GM19025 (cell line): ENCODE results near the gene KCNG1.

Experiments used
- ATAC-seq: cut with Tn5 transposase; IDR thresholded peaks from one replicate; pipeline ENCODE4 v1.9.1; 2021; ENCODE audit warnings: mild to moderate bottlenecking, low read depth, moderate library complexity; ENCODE audit not compliant: unreplicated experiment

Gene KCNG1

GRCh38 chr20:51036827-51037531 is 14.1 kb upstream of the KCNG1 start:
- ATAC-seq, result no peak

- ATAC-seq, result no peak
Observed at GRCh38 chr20:51036226-51036625, 13.3 kb upstream of the KCNG1 start.

GRCh38 chr20:51034988-51035656 is 12.2 kb upstream of the KCNG1 start:
- no peak for ATAC-seq

- ATAC-seq, result no peak
Observed at GRCh38 chr20:51034476-51034875, 11.6 kb upstream of the KCNG1 start.

DNA sequence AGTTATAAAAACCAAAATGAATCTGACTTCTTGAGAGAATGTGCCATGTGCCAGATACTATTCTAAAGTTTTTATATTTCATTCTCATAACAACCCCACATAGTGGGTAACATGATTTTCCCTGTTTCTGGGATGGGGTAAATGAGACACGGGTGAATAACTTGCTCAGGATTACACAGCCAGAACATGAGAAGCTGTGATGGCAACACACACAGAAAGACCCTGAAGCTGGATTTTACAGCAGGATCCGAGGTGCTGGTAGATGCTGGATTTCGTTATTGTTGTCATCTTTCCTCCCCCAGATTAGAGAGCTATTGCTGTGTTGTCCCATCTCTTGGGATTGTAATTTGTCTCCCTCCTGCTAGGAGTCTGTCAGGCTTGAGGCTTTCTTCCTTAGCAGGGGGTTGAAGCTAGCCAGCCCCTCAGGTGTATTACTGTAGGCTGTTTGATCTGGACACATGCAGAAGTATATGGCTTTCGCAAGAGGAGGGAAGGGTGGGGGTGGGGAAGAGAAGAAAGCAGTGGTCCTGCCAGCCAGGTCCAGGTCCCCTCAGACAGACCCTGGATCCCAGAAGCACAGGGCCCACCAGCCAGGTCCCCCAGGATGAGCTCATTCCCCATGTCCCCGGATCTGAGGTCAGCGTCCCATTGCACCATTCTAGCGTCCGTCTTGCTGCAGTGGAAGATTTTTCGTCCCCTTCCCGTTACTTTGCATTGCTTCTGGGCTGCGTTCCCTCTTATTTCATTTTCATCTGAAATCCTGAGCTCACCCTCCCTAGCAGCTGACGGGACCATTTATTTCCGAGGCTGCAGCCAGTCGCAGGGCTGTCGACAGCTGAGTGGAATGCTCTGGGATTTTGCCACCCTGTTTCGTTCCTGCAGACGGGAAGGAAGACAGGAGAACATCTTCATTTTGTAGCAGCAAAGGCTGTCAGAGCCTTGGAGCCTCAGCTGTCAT is 7.3 kb upstream of the KCNG1 start:
- ATAC-seq, result no peak

GRCh38 chr20:51029556-51029955 is 6.6 kb upstream of the KCNG1 start:
- no peak for ATAC-seq

DNA sequence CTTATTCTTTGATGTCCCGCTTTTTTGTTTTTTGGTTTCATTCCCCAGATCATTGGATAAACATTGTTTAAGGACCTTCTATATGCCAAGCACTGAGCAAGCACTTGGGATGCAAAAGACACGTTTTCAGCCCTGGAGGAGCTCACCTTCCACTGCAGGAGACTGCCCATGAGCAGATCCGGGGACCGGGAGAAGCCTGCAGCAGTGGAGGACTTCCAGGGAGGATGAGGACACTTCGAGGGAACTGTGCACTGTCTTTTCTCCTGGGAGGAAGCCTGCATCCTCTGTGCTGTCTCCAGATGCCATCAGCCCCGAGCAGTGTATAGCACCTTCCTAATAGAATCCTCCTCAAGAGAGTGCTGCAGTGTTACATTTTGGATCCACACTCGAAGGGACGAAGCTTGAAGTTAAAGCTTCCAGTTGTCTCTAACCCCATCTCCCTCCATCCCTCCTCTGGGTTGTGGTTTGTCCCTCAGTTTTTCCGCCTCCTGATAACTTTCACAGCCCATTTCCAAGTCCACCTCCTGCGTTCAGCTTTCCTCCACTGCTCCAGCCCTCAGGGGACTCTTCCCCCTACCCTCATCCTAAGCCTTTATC is 5.8 kb upstream of the KCNG1 start:
- ATAC-seq, result no peak

DNA sequence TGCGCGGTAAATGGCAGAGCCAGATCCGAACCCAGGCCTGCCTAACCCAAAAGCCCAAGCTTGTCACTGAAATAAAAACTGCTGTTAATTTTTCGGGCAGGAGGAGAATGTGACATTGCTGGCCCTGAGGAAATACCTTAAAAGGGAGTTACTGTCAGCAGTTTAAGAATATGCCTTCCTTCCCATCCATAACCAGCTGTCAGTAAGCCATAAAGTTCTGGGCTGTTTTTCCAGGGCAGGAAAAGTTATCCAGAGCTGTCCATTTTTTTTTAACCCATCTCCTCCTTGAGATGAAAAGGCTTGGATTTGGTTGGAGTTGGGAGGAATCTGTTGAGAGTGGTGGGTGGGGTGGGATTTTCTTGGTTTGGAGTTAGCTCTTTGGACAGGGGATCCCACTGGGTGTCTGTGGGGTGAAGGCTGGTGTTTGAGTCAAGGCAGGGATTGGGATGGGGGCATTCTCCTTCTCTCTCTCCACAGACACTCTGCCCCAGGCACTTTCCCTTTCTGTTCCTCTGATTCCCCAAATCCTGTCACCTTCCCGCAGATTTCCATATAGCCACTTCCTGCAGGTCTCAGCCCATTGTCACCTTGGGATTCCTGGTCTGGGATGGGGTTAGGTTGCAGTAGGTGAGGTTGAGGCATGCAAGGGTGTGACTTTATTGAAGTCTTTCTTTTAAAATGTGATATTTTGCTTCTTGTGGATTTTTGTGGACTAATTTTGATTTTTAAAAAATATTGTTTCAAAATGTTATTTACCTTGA is 4.3 kb upstream of the KCNG1 start:
- ATAC-seq, result no peak

DNA sequence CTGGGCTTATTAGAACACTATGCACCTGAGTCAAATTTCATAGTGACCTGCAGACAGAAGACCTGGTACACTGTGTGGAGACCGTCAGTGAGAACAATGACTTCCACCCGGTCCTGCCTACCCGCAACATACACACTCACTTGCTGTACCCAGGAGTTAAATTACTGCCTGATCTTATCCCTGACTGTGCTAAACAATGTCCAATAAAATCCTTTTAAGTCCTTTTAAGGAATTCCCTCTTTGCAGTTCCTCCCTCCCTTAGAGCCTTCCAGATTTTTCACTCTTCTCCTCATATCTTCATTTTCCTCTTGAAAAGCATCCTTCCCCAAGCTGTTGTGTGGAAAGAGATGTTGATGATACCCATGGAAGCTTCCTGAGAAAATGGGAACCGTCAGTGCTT is 3.4 kb upstream of the KCNG1 start:
- no peak for ATAC-seq

DNA sequence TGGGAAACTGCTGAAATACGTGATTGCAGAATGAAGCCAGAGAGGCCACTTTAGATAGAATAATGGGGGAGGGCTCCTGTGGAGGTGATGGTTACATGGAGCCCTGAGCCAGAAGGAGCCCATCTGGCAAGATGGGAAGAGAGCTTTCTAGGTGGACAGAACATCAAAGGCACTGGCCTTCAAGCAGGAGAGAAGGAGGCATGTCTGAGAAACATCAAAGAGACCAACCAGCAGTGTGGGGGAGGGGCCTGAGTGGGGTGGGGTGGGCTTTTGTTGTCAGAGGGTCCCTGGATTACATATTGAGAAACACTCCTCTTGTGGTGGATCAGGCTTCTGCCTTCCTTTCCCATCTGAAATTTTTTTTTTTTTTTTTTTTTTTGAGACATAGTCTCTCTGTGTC is 1.9 kb upstream of the KCNG1 start:
- no peak for ATAC-seq

GRCh38 chr20:51023617-51024155 is 779 bp upstream of the KCNG1 start:
- no peak for ATAC-seq

- no peak for ATAC-seq
Observed at GRCh38 chr20:51022227-51022802, 592 bp downstream of the KCNG1 start.

GRCh38 chr20:51021067-51022025 is 1.6 kb downstream of the KCNG1 start:
- no peak for ATAC-seq

DNA sequence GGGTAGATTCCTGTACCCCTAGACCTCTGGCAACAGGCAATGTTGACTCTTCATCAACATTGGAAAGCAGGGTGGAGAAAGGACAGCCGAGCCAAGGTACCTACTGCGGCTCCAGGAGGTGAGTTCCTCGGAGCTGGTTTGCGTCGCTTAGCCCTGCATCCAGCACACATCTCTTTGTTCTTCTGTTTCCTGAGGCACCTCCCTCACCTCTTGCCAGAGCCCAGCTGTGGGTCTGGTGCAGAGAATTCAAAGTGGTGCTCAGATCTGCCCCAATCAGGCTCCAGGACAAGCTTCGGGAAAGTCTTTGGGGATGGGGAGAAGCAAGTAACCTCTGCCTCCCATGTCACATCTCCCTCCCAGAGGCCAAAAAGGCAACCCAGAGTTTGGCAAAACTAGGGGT is 2.2 kb downstream of the KCNG1 start:
- ATAC-seq, result no peak

DNA sequence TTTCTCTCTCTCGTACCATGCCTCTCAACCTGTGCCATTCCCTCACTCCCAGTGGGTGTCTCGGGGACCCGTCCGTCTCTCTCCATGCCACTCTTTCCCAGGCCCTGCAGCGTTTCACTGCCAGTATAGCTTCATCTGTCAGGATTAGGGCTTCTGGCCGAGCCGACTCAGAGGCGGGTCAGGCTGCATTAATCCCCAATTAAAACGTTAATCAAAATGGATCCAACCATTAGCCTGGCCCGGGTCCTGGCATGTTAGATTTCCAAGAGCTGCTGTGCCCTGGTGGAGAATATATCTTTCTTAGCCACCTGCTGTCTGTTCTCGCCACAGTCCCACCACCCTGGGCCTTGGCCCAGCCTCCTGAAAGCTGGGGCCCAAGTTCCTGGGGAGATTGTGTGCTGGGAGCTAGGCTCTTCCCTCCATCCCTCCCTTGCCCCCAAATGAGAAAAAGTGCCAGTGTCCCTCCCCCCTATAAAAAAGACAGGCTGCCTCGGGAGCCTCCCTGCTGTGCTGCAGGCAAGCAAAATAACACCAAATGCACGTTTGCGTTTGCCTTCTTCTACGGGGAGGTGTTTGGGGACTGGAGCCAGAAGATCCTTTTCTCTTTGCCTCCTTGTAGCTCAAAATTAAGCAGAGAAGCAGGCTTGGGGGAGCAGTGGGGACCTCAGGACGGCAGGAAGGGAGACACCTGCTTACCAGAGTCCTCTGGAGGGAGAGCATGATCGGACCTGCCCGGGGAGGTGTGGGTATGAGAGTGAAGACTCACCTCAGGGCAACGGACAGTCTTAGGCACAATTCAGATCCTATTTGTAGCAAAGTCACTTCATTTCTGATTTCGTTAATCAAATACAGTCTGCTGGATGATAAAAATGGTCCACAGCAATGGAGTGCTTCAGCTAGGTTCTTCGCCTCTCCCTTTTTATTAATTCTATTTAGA is 3.0 kb downstream of the KCNG1 start:
- ATAC-seq, result no peak

- ATAC-seq, result no peak
Observed at GRCh38 chr20:51017251-51017650, 5.7 kb downstream of the KCNG1 start.

DNA sequence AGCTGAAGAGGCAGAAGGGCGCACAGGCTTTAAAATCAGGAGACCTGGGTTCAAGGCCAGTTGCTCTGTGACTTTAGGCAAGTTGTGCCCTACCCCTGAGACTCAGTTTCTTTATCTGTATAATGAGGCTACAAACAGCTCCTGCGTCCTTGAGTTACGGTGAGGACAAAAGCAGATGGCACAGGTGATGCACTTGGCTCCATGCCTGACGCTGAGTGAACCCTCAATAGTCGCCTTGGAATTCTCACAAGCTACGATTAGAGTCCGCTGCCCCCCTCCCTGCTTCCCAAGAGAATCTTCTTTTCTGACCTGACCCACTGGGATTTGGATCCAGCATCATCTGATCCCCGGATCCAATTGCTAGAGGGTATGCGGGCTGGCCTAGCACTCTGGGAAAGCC is 6.4 kb downstream of the KCNG1 start:
- no peak for ATAC-seq
